GM18868 (cell line): ENCODE data around the gene MMAB.

ENCODE experiments used
- ATAC-seq: cut with Tn5 transposase; IDR thresholded peaks from one replicate; pipeline ENCODE4 v1.9.1; 2021; ENCODE audit warnings: mild to moderate bottlenecking, moderate library complexity; ENCODE audit not compliant: unreplicated experiment

MMAB gene

DNA sequence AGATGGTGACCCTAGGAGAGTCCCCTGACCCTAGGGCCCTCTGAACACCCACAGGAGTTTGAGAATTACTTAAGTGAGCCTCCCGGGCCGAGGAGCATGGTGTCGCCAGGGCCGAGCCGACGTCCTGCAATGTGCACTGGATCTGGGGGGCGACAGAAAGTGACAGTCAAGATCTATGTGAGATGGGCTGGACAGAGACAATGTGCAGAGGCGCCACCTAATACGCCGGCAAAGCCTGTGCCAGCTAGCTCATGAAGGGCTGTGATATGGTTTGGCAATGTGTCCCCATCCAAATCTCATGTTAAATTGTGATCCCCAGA is 11.6 kb downstream of the MMAB start:
- ATAC-seq = no peak

DNA sequence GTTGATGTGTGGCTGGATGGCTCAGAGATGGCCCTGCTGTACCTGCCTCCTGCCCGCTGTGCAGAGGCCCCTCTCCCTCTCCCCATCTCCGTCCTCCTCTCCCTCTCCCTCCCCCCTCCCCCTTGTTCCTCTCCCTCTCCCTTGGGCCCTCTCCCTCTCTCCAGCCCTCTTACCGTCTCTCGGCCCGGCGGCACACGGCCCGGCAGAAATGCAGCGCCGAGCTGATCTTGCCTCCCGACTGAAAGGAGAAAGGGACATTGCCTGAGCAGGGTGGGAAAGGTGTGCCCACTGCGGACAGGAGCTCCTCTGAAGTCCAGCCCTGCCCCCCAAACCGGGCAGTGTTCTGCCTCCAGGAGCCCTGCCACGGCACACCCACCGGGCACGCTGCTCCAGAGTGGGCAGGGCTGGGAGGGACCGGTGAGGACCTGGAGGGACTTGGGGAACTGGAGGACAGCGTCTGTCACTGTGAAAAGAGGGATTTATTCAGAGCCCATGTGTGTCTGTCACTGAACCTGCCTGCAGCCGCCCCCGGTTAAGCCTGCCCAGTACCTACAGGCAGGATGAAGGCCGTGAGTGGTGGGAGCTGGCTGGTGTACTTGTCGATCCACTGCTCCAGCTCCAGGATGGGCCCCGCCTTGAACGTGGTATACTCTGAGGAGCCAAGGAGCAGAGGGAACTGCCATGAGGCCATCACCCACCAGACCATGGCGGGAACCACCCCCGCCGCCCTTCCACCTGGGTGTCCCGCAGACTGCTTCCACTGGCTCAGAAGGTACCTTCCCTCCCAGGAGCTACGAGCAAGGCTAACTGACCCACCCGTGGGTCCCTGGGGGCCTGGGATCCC is 12.2 kb downstream of the MMAB start:
- no peak for ATAC-seq

DNA sequence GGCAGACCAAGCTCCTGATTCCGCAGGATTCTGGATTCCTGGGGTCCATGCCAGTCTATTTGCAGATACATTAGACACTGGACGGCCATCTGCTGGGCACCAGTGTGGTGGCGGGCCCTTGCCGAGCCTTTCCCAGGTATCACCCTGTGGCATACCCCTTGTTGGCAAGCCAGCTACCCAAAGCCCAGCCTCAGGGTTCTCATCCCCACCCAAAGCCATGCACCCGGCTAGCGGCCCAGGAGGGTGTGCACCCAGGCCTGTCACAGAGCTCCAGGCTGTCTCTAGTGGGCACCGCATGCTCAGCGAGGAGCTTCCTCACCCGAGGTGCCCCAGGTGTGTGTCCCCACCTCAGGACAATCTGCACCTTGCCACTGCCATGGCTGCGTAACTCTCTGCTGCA is 13.7 kb downstream of the MMAB start:
- ATAC-seq = no peak

DNA sequence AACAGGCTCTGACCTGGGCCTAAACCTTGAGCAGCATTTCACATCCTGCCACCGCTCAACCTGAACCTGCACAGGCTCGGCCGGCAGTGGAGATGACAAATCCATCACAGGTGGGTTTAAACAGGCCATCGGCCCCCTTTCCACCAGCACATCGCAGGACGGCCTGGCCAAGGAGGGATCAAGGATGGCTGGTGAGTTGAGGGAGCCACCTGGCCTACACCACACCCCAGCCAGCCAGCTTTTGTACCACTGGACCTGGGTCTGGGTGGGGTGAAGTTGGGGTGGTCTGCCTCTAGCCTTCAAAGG is 14.2 kb downstream of the MMAB start:
- ATAC-seq = no peak

DNA sequence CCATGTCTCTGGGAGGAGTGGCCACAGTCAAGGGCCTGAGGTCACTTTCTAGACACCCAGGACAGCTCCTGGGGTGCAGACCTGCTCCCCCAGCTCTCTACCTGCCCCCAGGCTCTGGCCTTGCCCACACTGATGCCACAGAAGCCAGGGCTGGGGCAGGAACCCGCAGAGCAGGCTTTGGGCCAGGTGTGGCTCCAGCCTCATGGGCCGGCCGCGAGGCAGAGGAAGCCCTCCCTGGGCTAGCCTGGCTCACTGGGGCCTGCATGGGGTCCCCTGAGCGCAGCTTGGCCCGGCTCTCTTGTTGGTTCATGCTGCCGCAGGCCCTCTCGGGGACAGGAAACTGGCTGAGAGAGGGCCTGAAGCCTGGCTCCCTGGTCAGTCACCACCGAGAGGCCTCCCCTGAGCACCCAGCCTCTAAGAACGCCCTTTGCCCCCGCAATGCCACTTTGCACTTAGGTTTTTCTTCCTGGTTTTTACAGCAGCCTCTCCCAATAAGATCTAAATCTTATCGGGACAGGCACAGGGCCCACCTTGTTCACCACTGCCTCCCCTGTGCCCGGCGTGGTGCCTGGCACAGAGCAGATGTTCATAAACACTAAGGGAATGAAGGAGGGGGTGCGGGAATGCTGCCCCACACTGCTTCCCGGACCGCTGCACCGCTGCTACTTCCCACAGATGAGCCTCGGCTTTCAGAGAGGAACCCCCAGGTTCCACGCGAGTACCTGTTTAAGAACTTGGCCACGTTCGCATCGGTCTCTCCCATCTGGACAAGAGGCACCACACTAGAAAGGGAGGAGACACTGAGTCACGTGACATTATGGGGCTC is 14.7 kb downstream of the MMAB start:
- no peak for ATAC-seq

DNA sequence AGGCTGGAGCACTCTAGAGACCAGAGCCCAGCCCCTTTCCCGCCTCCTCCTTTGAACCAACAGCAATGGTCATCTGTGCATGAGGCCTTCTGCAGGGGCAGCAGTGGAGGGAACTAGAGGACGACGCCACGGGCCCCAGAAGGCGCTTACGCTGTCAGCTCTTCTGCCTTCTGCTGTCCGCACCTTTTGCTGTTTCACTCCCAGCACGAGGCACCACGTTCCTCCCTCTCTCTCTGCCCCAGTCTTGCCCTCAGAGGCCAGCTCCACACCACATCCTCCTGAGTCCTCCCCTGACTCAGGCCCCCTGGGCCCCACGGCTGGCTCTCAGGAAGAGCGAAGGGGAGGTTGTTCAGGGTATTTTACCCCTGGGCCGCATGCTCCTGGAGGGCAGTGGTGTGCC is 15.5 kb downstream of the MMAB start:
- ATAC-seq = no peak

DNA sequence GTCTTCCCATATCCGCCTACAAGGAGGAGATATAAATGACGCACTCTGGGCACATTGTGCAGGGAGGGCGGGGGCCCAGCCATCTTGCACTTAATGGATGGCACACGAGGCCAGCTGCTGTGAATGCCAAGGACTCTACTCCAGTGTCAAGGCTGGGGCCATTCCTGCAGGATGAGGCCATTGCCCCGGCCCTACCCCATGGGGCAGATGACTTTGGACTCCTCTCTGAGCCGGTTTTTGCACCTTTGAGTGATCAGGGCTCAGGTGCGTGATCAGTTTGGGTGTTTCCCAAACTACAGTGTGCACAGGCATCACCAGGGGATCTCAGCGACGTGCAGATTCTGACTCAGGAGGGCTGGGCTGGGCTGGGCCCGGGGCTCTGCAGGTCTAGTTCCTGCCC is 16.1 kb downstream of the MMAB start:
- ATAC-seq = no peak

DNA sequence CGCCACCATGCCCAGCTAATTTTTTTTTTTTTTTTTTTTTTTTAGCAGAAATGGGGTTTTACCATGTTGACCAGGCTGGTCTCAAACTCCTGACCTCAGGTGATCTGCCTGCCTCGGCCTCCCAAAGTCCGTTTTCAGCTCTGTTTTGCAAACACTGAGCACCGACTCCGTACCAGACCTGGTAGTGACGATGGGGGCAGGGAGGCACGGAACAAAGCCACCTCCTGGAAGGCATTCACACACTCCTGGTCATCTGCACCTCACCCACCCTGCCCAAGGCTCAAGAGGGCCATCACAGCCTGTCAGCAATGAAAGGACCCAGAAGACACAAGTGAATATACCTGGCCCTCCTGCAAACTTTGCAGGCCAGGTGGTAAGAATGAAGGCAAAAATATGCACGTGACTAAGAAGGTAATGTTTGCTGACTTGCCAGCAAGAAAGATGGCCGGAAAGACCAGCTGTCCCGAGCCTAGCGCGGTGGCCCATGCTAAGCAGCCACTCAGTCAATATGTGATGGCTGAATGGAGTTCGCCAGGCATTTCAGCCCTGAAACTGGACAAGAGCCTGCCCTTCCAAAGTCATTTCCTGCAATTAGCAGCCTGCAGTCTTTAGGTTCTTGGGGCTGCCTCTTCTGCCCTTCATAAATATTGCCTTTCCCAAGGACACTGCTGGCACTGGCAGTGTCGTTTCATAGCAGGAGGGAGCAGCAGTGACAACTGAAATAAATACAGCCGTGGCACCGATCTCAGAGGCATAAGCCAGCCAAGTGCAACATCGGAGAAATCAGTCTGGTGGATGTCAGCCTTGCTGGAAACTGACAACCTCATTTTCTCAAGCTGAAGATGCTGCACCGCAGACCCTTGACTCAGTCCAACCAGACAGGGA is 17.6 kb downstream of the MMAB start:
- no peak for ATAC-seq

DNA sequence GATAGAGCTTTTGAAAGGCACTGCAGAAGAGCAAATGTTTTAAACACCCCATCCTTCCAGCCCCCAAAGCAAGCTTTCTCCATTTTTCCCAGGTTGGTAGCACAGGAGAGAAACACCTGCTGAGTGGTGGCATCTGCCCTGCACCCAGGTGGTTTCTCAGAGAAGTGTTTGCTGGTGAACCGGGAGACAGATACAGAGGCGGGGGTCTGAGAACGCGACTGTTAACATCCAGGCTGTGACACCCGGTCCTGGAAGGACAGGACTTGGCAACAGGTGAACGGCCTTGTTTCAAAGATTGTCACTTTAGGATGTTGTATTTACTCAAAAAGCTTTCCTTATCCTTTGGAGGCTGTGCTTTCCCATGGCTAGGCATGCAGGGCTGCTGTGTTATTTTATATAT is 18.5 kb downstream of the MMAB start:
- ATAC-seq = no peak

DNA sequence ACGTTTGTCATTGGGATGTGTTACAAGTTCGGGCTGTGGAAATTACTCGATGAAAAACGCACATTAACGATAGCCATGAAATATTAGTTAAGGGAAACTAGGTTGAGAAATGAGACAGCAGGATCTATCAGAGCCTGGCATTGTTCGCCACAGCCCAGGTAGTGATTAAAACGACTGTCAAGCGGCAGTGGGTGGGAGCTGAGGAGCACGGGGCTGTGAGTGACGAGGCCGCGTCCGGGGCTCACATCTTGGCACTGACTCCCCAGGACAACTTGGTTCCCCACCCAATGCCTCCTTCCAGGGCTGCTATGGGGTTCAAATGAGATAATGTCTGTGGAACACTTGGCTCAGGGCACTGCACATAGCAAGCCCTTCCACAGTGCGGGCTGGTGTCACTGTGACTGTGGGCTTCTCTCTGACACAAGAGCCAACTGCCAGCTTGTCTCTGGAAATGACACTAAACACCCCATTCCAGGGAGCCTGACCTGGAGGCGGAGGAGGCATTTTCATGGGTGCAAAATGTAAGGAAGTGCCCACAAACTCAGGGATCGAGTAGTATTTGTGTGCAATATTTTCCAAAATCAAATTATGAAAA is 19.3 kb downstream of the MMAB start:
- no peak for ATAC-seq

DNA sequence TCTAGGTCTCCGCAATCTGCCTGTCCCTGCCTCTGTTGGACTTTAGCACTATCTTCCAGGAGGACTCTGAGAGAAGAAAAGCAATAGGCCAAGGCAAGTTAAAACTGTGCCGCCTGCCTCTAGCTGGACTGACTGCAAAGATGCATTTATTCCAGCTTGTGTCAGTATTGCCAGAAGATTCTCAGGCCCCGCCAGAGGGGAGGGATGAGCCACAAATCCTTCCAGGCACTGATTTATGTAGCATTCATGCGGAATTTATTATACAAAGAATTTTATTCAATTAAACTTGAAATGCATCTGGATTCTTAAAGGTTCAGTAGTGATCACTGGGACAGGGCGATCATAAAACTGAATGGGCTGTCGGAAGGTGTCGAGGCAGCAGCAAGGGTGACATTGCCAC is 19.8 kb downstream of the MMAB start:
- ATAC-seq = no peak

DNA sequence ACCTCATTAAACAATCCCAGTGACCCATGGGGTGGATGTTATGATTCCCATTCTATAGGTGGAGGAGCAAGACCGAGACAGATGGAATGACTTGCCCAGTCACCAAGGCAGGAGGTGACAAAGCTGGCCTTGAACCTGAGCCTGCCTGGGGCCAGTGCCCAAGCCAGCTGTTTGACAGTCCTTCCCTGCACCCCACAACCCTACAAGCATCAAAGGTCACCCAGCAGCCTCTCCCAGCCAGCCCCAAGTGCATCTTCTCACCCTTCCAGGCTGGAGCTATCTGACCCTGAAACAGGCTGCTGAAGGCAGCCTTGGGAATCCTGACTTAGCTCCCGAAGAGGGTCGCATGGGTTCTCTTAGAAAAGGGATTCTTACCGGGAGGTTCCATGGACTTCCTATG is 20.3 kb downstream of the MMAB start:
- ATAC-seq = no peak

DNA sequence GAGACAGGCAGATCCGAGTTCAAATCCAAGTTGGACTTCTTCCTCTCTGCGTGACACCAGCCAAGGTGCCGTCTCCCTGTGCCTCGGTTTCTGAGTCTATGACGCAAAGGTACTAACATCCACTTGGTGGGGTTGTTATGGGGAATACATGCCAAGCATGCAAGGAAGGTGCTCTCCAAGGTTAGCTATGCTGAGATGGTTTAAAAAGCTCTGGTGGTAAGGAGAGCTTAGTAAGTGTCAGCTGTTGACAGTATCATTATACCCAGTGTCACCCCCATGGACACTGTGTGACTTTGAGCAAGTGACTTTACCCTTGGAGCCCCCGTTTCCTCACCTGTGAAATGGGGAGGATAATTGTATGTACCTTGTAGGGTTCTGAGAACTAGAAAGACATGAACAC is 22.2 kb downstream of the MMAB start:
- ATAC-seq = no peak

DNA sequence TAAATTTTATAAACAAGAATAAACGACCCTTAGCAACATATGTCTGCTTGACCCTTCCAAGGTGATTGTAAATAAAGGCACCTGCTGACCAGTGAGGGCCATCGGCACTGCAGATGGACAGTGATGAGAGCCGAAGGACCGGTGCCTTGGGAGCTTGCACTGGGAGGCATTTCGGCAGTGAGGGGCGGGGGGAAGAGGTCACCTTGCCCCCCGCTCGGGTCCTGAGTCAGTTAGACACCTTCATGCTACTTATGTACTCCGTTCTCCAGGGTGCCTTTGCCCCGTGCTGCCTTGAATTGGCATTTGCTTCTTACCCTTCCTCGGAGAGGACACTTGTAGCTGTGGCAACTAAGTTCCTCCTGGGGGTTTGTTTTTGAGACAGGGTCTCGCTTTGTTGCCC is 23.0 kb downstream of the MMAB start:
- no peak for ATAC-seq

DNA sequence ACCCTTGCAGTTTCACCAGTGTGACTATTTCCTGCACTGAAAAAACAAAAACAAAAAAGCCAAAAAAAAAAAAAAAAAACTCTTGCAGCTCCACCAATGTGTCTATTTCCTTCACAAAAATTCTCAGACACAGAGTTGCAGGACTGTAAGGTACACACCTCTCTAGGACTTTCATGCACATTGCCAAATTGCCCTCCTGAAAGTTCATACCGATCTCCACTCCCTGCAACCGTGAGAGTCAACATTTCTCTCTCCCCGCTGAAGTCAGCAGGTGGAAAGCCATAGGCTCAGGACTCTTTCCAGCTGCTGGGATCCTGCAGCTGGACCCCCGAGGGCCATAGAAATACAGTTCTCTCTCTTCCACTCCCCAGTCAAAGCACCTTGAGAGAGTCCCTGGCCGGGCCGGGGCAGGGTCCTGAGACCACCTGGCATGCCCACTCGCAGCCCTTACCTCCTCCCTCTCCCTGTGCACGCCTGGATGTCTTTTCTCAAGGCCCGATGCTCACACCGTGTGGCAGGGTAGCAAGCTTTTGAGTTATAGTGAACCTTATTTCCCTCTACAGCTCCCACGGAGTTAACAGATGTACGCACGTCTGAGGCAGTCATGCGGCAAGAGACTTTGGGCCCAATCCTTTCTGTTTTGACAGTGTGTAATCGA is 23.6 kb downstream of the MMAB start:
- ATAC-seq = no peak

DNA sequence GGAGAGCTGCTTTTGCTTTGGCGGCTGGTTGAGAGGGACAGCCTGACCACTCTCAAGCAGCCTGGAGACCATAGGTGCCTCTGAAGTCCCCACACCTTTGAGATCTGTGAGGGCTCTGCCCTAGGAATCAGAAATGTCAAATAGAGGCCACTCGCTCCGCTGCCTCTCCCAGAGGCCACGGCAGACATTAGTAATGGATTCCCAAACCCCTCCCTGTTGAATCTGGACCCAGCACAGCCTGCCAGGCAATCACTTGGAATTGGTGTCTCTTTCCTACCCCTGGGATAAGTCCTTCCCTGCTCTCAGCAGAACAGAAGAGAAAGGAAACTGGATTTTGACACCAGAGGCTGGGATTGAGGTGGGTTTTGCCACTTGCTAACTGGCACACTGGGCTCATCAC is 25.0 kb downstream of the MMAB start:
- ATAC-seq = no peak

DNA sequence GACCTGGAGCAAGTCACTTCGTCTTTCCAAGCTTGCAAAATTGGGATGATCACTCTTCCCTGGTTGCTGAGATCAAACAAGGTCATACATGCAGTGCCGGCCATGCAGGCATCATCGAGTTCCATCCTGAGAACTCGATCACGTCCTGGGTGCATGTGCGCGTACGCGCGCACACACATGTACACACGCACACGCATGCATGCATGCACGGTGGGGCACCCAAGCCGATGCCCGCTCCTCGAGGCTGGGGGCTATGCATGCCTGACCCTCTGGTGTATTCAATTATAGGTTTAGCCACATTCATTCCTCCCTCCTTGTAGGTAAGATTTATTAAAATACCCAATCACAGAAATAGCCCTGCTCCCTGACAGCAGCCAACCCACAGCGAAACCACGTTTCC is 26.0 kb downstream of the MMAB start:
- no peak for ATAC-seq

DNA sequence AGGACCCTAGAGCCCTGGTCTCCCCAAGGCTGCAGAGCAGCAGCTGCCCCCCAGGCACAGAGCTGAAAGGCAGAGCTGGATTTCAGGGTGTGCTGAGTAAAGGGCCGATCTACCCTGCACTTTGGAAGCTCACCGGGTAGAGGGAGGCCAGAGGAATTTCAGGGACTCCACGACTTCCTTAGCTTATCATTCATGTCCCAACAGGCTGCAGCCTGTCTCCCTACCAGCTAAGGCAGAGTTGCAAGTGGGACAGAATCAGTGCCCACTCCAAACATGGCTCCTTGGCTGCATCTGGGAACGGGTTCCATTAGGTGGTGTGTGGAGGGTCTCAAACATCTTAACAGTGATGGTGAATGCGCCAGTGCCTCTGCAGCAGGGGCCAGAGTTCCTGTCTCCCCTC is 27.5 kb downstream of the MMAB start:
- no peak for ATAC-seq

DNA sequence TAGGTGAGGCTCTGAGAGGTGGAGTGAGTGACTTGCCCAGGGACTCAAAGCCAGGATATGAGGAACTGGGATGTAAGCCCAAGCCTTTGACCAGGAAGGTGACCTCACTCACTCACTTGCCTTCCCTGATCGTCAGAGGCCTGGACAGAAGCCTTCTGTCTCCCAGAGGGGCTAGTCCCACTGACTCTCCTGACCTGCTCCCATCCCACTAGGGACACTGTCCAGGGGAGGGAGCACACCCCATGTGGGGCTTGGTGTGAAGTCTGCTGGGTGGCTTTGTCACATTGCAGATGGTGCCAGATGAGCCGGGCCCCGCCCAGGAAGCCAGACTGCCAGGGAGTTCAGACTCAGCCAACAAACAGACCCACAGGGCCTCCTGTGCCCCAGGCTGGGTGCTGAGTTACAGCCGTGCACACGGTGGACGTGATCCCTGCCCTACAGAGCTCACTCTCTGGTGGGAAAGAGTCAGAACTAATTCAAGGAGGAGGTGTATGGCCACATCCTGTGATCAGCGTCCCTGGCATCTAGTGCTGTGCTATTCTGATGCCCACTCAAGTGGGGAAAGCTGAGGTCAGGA is 28.3 kb downstream of the MMAB start:
- ATAC-seq = no peak

DNA sequence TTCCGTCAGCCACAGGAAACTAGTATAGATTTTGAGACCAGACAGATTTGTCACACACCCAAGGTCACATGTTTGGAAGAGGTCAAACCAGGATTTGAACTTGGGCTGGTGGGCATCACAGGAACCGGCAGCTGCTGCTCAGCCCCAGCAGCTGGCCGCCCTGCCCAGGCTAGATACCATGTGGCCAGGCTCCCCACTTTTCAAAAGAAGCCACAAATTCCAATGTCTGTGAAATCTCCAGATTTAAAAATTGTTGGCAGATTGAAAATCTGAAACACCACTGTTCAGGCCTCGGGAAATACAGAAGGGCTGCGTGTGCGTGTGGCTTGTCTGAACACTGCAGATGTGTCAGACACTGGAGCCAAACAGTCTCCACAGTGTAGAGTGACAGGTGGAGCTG is 30.4 kb downstream of the MMAB start:
- no peak for ATAC-seq
